COLO668 (cell line): ENCODE data around the gene SSBP4.

Experiments
- DNase-seq: peaks from one replicate; lab custom pipeline; 2025; ENCODE audit not compliant: unreplicated experiment; lab: John Stamatoyannopoulos, UW

Gene SSBP4

GRCh38 chr19:18464646-18465045 lies 45.4 kb downstream of the SSBP4 start:
- peak; percentile 67 for DNase-seq

- no peak for DNase-seq
Measured at GRCh38 chr19:18465214-18465963, 46.2 kb downstream of the SSBP4 start.

GRCh38 chr19:18465964-18466339 lies 46.8 kb downstream of the SSBP4 start:
- DNase-seq, result no peak

- DNase-seq, result no peak
Measured at GRCh38 chr19:18466354-18466753, 47.2 kb downstream of the SSBP4 start.

- DNase-seq, result no peak
Measured at GRCh38 chr19:18467978-18468377, 48.8 kb downstream of the SSBP4 start.

GRCh38 chr19:18468517-18468916 lies 49.3 kb downstream of the SSBP4 start:
- no peak for DNase-seq

- peak; percentile 58 for DNase-seq
Measured at GRCh38 chr19:18469069-18469846, 50.1 kb downstream of the SSBP4 start.

- DNase-seq, result no peak
Measured at GRCh38 chr19:18470787-18471186, 51.6 kb downstream of the SSBP4 start.

GRCh38 chr19:18473003-18473705 lies 54.0 kb downstream of the SSBP4 start:
- no peak for DNase-seq

- no peak for DNase-seq
Measured at GRCh38 chr19:18473706-18474087, 54.5 kb downstream of the SSBP4 start.

GRCh38 chr19:18474366-18474887 lies 55.2 kb downstream of the SSBP4 start:
- no peak for DNase-seq

- DNase-seq, result no peak
Measured at GRCh38 chr19:18475004-18475453, 55.8 kb downstream of the SSBP4 start.

GRCh38 chr19:18475762-18476331 lies 56.6 kb downstream of the SSBP4 start:
- DNase-seq, result peak; percentile 10

- no peak for DNase-seq
Measured at GRCh38 chr19:18476507-18477041, 57.4 kb downstream of the SSBP4 start.

GRCh38 chr19:18477042-18477779 lies 58.0 kb downstream of the SSBP4 start:
- DNase-seq, result no peak

GRCh38 chr19:18477974-18478373 lies 58.8 kb downstream of the SSBP4 start:
- no peak for DNase-seq

- peak; percentile 54 for DNase-seq
Measured at GRCh38 chr19:18478545-18479311, 59.5 kb downstream of the SSBP4 start.

GRCh38 chr19:18480006-18480691 lies 61.0 kb downstream of the SSBP4 start:
- peak; percentile 63 for DNase-seq
